Body of pancreas (tissue), 4 donors: ENCODE measurements around the gene IL17F.

Experiments
- CTCF ChIP-seq, 7 experiments: fragments of 450-650 bp in 4 of 7; fragments of 200-600 bp in 3 of 7; sonication (generic) in 3 of 7; IDR thresholded peaks; one replicate each; pipeline ENCODE4 v1.5.1; 2016 to 2019; ENCODE audit warnings: antibody characterized with exemption in 7 of 7
- POLR2A ChIP-seq, 3 donors: fragments of 450-650 bp; IDR thresholded peaks; one replicate each; pipeline ENCODE4 v1.6.1; 2016; ENCODE audit warnings: antibody characterized with exemption in 3 of 3, mild to moderate bottlenecking in 2 of 3

DNA sequence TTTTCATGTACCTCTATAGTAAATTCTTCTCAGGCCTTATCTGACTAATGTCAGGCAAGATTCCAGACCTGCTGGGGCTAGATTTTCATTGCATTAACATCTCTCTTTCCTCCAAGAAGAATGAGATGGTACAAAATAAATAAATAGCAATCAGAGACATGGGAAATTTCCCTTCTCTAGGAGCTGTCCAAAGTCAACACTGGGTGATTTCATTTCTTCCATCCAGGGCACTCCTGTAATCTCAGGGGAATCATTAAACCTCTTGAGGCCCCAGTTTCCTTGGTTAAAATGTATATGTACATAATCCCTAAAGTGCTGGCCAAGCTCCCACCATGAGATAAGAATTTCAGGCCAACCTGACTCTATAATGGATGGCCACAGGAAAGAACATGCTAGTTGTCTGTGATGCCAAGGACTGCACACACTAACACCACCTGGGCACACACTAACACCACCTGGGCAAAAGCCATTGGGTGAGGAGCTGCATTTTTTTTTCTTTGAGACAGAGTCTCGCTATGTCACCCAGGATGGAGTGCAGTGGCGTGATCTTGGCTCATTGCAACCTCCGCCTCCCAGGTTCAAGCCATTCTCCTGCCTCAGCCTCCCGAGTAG, 912 bp downstream of the IL17F start:
- no peak for TF ChIP-seq POLR2A (IDR thresholded peaks at IDR 0.05)
- no peak for TF ChIP-seq CTCF (IDR thresholded peaks at IDR 0.05)
